ENCODE data around the gene CD300LF. TPM values are rescaled to one million over a fixed set of nuclear protein-coding genes. Genes with fewer than 3 reads are reported as not detected.

CD300LF gene
- total RNA-seq, 1 donor from 2014 or later = not detected

- Mint-ChIP-seq H3K27me3 (ENCODE audit: unreplicated experiment) (peaks cover 11% of the 10 kb centered on the region), H3K4me3 (ENCODE audit: unreplicated experiment) (no peak overlapping the region), H3K36me3 (ENCODE audit: unreplicated experiment) (no peaks in the 10 kb centered on the region), H3K9me3 (ENCODE audit: unreplicated experiment) (no peaks in the 10 kb centered on the region), H3K27ac (ENCODE audit: unreplicated experiment) (no peak overlapping the region), H3K4me1 (ENCODE audit: unreplicated experiment) (no peaks in the 10 kb centered on the region)
- DNase-seq (ENCODE audit: extremely low spot score, unreplicated experiment) = no peak
- no peak for TF ChIP-seq CTCF (IDR thresholded peaks at IDR 0.05)
Observed at GRCh38 chr17:74702116-74702871, 10.4 kb downstream of the CD300LF start.

GRCh38 chr17:74699236-74699635 lies 13.5 kb downstream of the CD300LF start:
- H3K9me3 Mint-ChIP-seq (ENCODE audit: unreplicated experiment) = no peaks in the 10 kb centered on the region
- H3K27ac Mint-ChIP-seq (ENCODE audit: unreplicated experiment) = no peak overlapping the region
- no peaks in the 10 kb centered on the region for H3K4me1 Mint-ChIP-seq (ENCODE audit: unreplicated experiment)
- no peak for DNase-seq (ENCODE audit: extremely low spot score, unreplicated experiment)
- H3K36me3 Mint-ChIP-seq (ENCODE audit: unreplicated experiment) = no peaks in the 10 kb centered on the region
- TF ChIP-seq CTCF (IDR thresholded peaks at IDR 0.05) = no peak
- no peaks in the 10 kb centered on the region for H3K27me3 Mint-ChIP-seq (ENCODE audit: unreplicated experiment)
- no peak overlapping the region for H3K4me3 Mint-ChIP-seq (ENCODE audit: unreplicated experiment)

GRCh38 chr17:74698069-74698468 lies 14.7 kb downstream of the CD300LF start:
- Mint-ChIP-seq H3K27ac (ENCODE audit: unreplicated experiment) (no peak overlapping the region), H3K27me3 (ENCODE audit: unreplicated experiment) (peaks cover 5% of the 10 kb centered on the region), H3K4me1 (ENCODE audit: unreplicated experiment) (no peaks in the 10 kb centered on the region), H3K9me3 (ENCODE audit: unreplicated experiment) (no peaks in the 10 kb centered on the region), H3K4me3 (ENCODE audit: unreplicated experiment) (no peak overlapping the region), H3K36me3 (ENCODE audit: unreplicated experiment) (no peaks in the 10 kb centered on the region)
- no peak for DNase-seq (ENCODE audit: extremely low spot score, unreplicated experiment)
- no peak for TF ChIP-seq CTCF (IDR thresholded peaks at IDR 0.05)

GRCh38 chr17:74697515-74697914 lies 15.2 kb downstream of the CD300LF start:
- TF ChIP-seq CTCF (IDR thresholded peaks at IDR 0.05) = no peak
- H3K27ac Mint-ChIP-seq (ENCODE audit: unreplicated experiment) = no peak overlapping the region
- H3K9me3 Mint-ChIP-seq (ENCODE audit: unreplicated experiment) = no peaks in the 10 kb centered on the region
- H3K36me3 Mint-ChIP-seq (ENCODE audit: unreplicated experiment) = no peaks in the 10 kb centered on the region
- no peaks in the 10 kb centered on the region for H3K4me1 Mint-ChIP-seq (ENCODE audit: unreplicated experiment)
- no peak overlapping the region for H3K4me3 Mint-ChIP-seq (ENCODE audit: unreplicated experiment)
- peaks cover 6% of the 10 kb centered on the region for H3K27me3 Mint-ChIP-seq (ENCODE audit: unreplicated experiment)
- no peak for DNase-seq (ENCODE audit: extremely low spot score, unreplicated experiment)

GRCh38 chr17:74695629-74696028 lies 17.1 kb downstream of the CD300LF start:
- no peak for DNase-seq (ENCODE audit: extremely low spot score, unreplicated experiment)
- H3K27ac Mint-ChIP-seq (ENCODE audit: unreplicated experiment) = no peak overlapping the region
- no peak for TF ChIP-seq CTCF (IDR thresholded peaks at IDR 0.05)
- H3K4me1 Mint-ChIP-seq (ENCODE audit: unreplicated experiment) = no peaks in the 10 kb centered on the region
- no peaks in the 10 kb centered on the region for H3K36me3 Mint-ChIP-seq (ENCODE audit: unreplicated experiment)
- no peak overlapping the region for H3K4me3 Mint-ChIP-seq (ENCODE audit: unreplicated experiment)
- no peaks in the 10 kb centered on the region for H3K9me3 Mint-ChIP-seq (ENCODE audit: unreplicated experiment)
- H3K27me3 Mint-ChIP-seq (ENCODE audit: unreplicated experiment) = peaks cover 6% of the 10 kb centered on the region

All from osteocyte (in vitro differentiated cells).